NCI-H2227 (cell line): ENCODE data around the gene NRGN.

Experiments used
- DNase-seq: peaks from one replicate; lab custom pipeline; 2025; ENCODE audit not compliant: unreplicated experiment; lab: John Stamatoyannopoulos, UW

Gene NRGN

GRCh38 chr11:124738713-124739478 lies 846 bp upstream of the NRGN start:
- no peak for DNase-seq

DNA sequence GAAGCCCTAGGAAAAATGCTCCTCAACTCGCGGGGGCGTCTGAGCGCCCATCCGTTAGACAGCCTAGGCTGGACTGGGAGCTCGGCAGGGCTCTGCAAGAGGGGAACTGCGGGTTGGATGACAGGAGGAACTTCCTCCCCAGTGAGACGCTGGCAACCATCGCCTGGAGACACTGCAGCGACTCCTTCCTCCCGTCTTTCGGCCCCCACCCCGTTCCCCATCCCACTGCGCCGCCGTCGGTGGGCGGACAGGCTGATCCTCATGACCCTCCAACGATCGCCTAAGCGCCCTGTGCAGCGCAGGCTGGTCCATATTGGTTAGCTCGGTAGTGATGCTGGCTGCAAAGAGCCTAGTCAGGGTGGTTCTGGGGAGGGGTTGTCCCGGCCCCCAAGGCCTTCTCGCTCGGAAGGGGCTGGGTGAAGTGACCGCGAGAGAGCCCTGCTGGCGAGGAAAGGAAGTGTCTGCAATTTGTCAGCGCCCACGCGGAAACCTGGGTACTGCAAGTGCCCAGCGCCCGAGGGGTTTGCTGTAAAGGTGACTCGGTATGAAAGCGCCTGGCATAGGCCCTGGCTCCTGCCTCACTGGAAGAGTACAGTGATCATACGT lies 638 bp downstream of the NRGN start:
- peak; percentile 60 for DNase-seq

- no peak for DNase-seq
Measured at GRCh38 chr11:124742555-124742954, 2.8 kb downstream of the NRGN start.

- no peak for DNase-seq
Measured at GRCh38 chr11:124743050-124743449, 3.3 kb downstream of the NRGN start.

- no peak for DNase-seq
Measured at GRCh38 chr11:124745270-124745834, 5.6 kb downstream of the NRGN start.

- DNase-seq, result no peak
Measured at GRCh38 chr11:124745835-124746620, 6.3 kb downstream of the NRGN start.

GRCh38 chr11:124746621-124747243 lies 7.0 kb downstream of the NRGN start:
- no peak for DNase-seq

DNA sequence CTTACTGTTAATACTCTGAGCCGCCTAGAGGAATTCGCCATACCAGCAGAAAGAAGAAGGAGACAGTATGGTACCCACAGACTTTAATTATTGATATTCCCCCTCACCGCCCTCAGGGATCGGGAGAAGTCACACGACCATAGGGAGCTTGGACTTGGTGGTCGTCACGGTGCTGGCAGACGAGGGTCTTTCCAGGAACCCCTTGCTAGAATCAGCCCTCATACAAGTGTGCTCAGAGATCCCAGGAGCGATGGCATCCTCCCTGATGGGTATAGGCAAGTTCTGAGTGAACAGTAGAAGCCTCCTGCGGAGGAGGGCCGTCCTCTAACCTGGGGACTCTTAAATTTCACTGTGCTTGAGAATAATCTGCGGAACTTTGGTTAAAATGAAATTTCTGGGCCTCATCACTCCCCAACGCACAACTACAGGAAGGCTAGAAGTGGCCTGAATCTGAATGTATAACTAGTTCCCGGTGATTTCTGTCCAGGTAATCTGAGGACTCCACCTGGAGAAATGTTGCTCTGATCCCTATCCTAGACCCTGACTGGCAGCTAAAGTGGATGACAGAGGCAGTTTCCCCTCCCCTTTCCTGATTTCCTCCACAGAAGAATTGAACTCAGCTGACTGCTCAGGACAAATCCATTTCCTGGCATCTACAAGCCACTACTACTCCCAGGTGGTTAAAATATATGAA lies 7.8 kb downstream of the NRGN start:
- DNase-seq, result no peak

- no peak for DNase-seq
Measured at GRCh38 chr11:124748100-124748418, 8.3 kb downstream of the NRGN start.

DNA sequence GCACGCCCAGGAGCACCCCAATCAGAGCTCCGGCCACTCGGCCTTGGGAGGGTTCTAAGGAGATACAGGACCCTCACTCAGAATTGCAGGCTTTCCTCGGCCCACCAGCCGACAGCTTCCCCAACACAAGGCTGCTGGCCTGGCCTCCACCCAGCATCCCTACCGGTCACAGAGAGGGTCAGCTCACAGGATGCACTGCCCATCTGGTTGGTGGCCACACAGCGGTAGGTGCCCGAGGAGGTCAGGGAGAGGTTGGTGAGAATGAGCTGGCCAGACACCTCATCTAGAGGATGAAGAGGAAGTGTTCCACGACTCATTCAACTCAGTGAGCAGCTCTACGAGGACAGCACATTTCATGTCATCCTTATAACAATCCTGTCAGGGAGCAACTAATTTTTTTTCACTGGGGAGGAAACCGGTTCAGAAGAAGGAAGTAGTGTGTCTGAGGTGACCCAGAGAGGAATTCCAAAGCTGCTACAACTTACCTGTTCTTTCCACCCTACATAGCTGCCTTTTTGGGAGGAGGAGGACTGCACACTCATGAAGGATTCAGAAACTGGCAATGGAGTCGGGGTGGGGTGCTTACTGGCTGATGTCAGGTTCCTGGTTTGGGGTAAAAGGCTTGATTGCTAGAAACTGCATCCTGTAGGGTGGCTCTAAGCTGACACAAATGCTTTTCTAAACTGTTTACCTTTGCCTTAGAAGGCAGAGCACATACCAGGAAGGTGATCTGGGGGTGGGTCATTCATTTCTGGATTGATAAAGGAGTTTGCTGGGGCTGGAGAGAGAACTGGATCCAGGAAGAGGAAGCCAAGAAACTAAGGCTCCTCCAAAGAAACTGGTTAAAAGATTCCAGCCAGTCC lies 9.0 kb downstream of the NRGN start:
- DNase-seq, result no peak

GRCh38 chr11:124749912-124750311 lies 10.2 kb downstream of the NRGN start:
- DNase-seq, result no peak

- DNase-seq, result no peak
Measured at GRCh38 chr11:124751391-124751740, 11.6 kb downstream of the NRGN start.

DNA sequence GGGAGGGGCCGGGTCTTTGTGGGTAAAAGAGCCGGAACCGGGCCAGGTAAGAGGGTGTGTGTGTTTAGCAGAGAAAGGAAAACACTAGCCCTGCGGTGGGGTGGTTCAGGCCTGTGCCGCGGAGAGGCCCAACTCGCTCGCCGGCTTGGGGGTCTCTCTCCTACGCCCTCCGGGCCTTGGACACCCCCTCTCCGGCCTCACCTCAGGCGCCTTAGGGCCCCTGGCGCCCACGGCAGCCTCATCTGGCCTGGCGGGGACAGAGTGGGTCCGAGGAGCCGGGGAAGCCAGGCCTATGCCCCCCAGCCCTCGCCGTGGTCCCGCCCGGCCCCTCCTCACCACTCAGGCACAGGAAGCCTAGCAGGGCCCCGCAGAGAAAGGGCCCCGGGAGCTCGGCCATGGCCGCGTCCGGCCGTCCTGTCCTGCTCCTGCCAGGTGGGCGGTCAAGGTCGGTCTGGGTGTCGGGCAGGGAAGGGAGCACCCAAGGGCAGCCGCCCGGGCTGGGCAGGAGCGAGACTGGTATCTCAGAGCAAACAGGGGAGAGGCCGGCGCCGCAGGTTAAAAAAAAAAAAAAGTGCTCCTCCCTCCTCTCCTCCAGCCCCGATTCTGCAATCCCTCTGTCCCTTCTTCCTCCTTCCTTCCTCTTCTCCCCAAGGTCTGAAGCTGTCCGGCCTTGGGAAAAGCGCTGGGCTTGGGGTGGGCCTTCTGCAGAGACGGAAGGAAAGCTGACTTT lies 12.2 kb downstream of the NRGN start, which contains the start of gene VSIG2:
TSS of gene VSIG2 (minus strand) at position 515 of the 730 bp plus-strand sequence. CDS start at position 397, 118 bp downstream.
- no peak for DNase-seq

DNA sequence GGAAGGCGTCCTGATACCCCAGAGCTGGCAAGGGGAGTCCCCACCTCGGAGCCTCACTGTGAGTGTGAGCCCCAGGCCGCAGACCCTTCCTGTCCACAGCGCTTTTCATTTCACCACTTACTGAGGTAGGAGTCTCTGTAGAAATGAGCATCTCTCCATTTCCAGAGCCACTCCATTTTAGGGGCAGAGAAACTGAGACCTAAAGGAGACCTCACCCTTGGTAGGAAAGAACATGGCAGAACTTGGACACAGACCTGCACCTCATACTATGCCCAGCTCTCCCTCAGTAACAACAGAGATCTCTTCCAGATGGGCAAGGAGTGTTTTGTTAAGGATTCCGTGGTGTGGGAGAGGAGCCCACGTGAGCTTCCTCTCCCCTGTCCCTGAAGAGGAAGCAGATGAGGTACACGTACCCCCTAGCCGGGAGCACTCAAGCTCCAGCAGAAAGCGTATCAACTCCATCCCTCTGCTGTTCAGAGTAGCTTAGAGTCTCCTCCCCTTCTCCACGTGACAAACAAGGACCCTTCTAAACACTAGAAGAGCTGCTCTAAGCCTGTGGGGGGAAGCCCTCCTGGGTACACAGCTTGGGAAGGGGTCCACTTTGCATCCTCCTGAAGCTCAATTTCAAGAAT lies 12.8 kb downstream of the NRGN start:
- no peak for DNase-seq

DNA sequence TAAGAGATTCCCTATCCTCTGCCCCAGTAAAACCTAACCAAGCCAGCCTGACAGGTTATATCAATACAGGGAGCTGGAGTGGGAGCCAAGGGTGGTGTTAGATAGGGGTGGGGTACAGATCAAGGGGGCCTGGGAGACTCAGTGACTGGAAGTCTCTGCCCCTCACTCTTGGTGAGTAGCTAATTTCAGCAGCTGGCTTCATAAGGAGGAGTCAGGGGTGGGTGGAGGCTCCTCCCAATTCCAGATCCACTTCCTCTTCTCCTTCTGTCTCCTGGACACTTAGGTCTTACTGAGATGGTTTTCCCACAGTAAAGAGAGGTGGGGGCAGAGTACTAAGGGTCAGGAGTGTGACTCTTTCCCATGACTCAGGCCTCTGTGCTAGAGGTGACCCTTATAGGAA lies 13.5 kb downstream of the NRGN start:
- DNase-seq, result no peak

GRCh38 chr11:124753624-124754023 lies 13.9 kb downstream of the NRGN start:
- DNase-seq, result no peak

DNA sequence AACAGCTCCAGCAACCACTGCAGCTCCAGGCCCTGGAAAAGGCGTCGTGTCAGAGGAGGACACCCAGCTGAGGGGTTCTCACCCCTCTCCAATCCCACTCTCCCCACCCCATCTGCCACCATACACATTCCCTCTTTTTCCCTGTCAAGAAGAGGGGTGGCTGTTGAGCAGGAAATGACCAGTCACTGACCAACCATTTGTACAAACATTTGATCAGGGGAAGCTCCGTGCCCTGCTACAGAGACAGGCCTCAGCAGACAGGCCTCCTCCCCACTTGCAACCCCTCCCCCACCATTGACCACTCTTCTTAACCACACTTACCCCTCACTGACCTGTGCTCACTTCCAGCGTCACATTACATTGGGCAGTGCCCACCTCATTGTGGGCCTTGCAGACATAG lies 14.6 kb downstream of the NRGN start:
- DNase-seq, result no peak

- no peak for DNase-seq
Measured at GRCh38 chr11:124754710-124755109, 15.0 kb downstream of the NRGN start.
